K562 (cell line): ENCODE results near the gene FITM1. TPM values are rescaled to one million over a fixed set of nuclear protein-coding genes. Genes with fewer than 3 reads are reported as not detected.

Experiments used
- ARID4B ChIP-seq: sonication (generic); formaldehyde crosslinking; IDR thresholded peaks from 2 replicates; pipeline ENCODE4 v1.8.0; 2022; ENCODE audit warnings: mild to moderate bottlenecking, missing genetic modification reagents
- CEBPG ChIP-seq, 3 experiments: fragments of 200-800 bp in 1 of 3; sonication (Bioruptor generic) in 1 of 3; sonication (generic) in 1 of 3; formaldehyde crosslinking in 1 of 3; IDR thresholded peaks in 2 of 3; conservative IDR thresholded peaks in 1 of 3; 2 replicates each; pipeline versions ENCODE4 v1.6.1 to v1.8.0; 2016 to 2022; ENCODE audit warnings: missing compliant biosample characterization in 2 of 3, missing genetic modification characterization in 2 of 3, mild to moderate bottlenecking in 1 of 3, missing genetic modification reagents in 1 of 3
- E2F5 ChIP-seq: sonication (generic); formaldehyde crosslinking; IDR thresholded peaks from 2 replicates; pipeline ENCODE4 v1.8.0; 2022; ENCODE audit warnings: mild to moderate bottlenecking, missing genetic modification reagents
- GABPB1 ChIP-seq: sonication (generic); formaldehyde crosslinking; IDR thresholded peaks from 2 replicates; pipeline ENCODE4 v1.8.0; 2022; ENCODE audit warnings: mild to moderate bottlenecking, missing genetic modification reagents
- HES1 ChIP-seq: fragments of 450-650 bp; IDR thresholded peaks from 2 replicates; pipeline ENCODE4 v1.6.1; 2016; ENCODE audit warnings: low read depth, mild to moderate bottlenecking, moderate library complexity
- MAZ ChIP-seq, 2 experiments: fragments of 450-650 bp in 1 of 2; sonication (generic) in 1 of 2; formaldehyde crosslinking; IDR thresholded peaks in 1 of 2; conservative IDR thresholded peaks in 1 of 2; 2 replicates each; pipeline versions ENCODE4 v1.4.0 to v1.5.0; 2020; ENCODE audit warnings: mild to moderate bottlenecking in 1 of 2, missing genetic modification reagents in 1 of 2
- MXI1 ChIP-seq: IDR thresholded peaks from 2 replicates; pipeline ENCODE4 v1.6.1; 2011; ENCODE audit warnings: low read depth, mild to moderate bottlenecking, improper control_type of control experiment, low read length
- MYNN ChIP-seq, 2 experiments: sonication (generic); formaldehyde crosslinking in 1 of 2; IDR thresholded peaks; 2 replicates each; pipeline versions ENCODE4 v1.5.0 to v1.6.1; 2016 to 2020; ENCODE audit warnings: antibody characterized with exemption in 1 of 2, missing genetic modification reagents in 1 of 2
- RBBP5 ChIP-seq: fragments of 200-600 bp; sonication (generic); IDR thresholded peaks from 2 replicates; pipeline ENCODE4 v1.6.1; 2012; ENCODE audit warnings: borderline replicate concordance, mild to moderate bottlenecking, low read length, control low read depth, inconsistent platforms; ENCODE audit not compliant: insufficient read depth, poor library complexity, severe bottlenecking
- RFX5 ChIP-seq: IDR thresholded peaks from 2 replicates; pipeline ENCODE4 v1.6.1; 2011; ENCODE audit warnings: low read depth, mild to moderate bottlenecking, improper control_type of control experiment, low read length
- SIN3B ChIP-seq: fragments of 450-650 bp; IDR thresholded peaks from 2 replicates; pipeline ENCODE4 v1.6.1; 2017; ENCODE audit warnings: low read depth, mild to moderate bottlenecking, moderate library complexity
- SMAD3 ChIP-seq: fragments of 450-650 bp; formaldehyde crosslinking; conservative IDR thresholded peaks from 2 replicates; pipeline ENCODE4 v1.4.0; 2020; ENCODE audit warnings: mild to moderate bottlenecking
- TAF9B ChIP-seq: fragments of 450-650 bp; IDR thresholded peaks from 2 replicates; pipeline ENCODE4 v1.6.1; 2018; ENCODE audit warnings: mild to moderate bottlenecking; ENCODE audit not compliant: partially characterized antibody
- TOE1 ChIP-seq, 2 experiments: fragments of 450-650 bp in 1 of 2; sonication (generic) in 1 of 2; formaldehyde crosslinking in 1 of 2; IDR thresholded peaks; 2 replicates each; pipeline versions ENCODE4 v1.7.1 to v1.8.0; 2016 to 2022; ENCODE audit warnings: borderline replicate concordance in 2 of 2, mild to moderate bottlenecking in 2 of 2, antibody characterized with exemption in 1 of 2, inconsistent platforms in 1 of 2, low read depth in 1 of 2, missing genetic modification reagents in 1 of 2, moderate library complexity in 1 of 2
- ZBTB1 ChIP-seq: sonication (generic); formaldehyde crosslinking; IDR thresholded peaks from 2 replicates; pipeline ENCODE4 v1.8.1; 2023; ENCODE audit warnings: missing genetic modification reagents, low read depth, mild to moderate bottlenecking, borderline replicate concordance
- ZNF511 ChIP-seq: sonication (generic); formaldehyde crosslinking; IDR thresholded peaks from 2 replicates; pipeline ENCODE4 v1.8.0; 2022; ENCODE audit warnings: mild to moderate bottlenecking, missing genetic modification reagents
- polyA plus RNA-seq, 8 experiments: library from polyadenylated mRNA; depleted of rRNA in 4 of 8; stranded (reverse) in 5 of 8; unstranded in 3 of 8; fragments of >200 nt; fragmentation: Nextera tagmentation in 2 of 8; fragmentation: Illumina TruSeq in 1 of 8; extraction: Ambion mirVana in 2 of 8; extraction: Trizol in 1 of 8; gene quantifications; 2 replicates each; pipeline versions ENCODE4 v1.2.1 to v1.2.3, GENCODE V29; 2011 to 2014; ENCODE audit warnings: inconsistent platforms in 1 of 8, missing spikeins in 1 of 8
- total RNA-seq, 7 experiments: library from RNA; depleted of rRNA in 6 of 7; stranded (reverse); fragments of >200 nt in 6 of 7; fragmentation: Illumina TruSeq in 2 of 7; extraction: Trizol in 2 of 7; gene quantifications; 2 replicates each; pipeline versions ENCODE4 v1.2.1 to v1.2.3, GENCODE V29; 2011 to 2021; ENCODE audit warnings: low replicate concordance in 1 of 7

Gene FITM1
- total and polyA plus RNA-seq, 9 of the 15 experiments (the other 6 are each of a cell fraction or from before 2014, with no cell fraction given), result 0.09 to 0.20 TPM; not detected in 7

- no peak for TF ChIP-seq MYNN (IDR thresholded peaks at IDR 0.05)
- TF ChIP-seq MYNN (CRISPR knock-in tag; IDR thresholded peaks at IDR 0.05), result no peak
- 0 out of 2 replicates have a peak, but pooled peaks have one; percentile 33 for TF ChIP-seq SMAD3 (CRISPR knock-in tag)
- TF ChIP-seq E2F5 (CRISPR knock-in tag), result no peak
- peak; percentile 22; the same call in 1 of the 2 replicates for TF ChIP-seq RFX5
- TF ChIP-seq TAF9B, result peak; percentile 5
- peak; percentile 60 to 71 for TF ChIP-seq MAZ (CRISPR knock-in tag; conservative IDR thresholded peaks at IDR 0.05 in 1 of 2, IDR thresholded peaks at IDR 0.05 in 1 of 2)
- peak; percentile 70 for TF ChIP-seq GABPB1 (CRISPR knock-in tag)
- peak; percentile 5; the same call in 1 of the 2 replicates for TF ChIP-seq HES1
- TF ChIP-seq TOE1 (IDR thresholded peaks at IDR 0.05; ENCODE audit: borderline replicate concordance), result peak; percentile 77
- no peak for TF ChIP-seq TOE1 (CRISPR knock-in tag; IDR thresholded peaks at IDR 0.05; ENCODE audit: borderline replicate concordance, low read depth)
- peak; percentile 61 for TF ChIP-seq RBBP5
- TF ChIP-seq ZNF511 (CRISPR knock-in tag), result peak; percentile 66; the same call in 1 of the 2 replicates
- peak; percentile 83; the same call in 1 of the 2 replicates for TF ChIP-seq MXI1
- TF ChIP-seq ZBTB1 (CRISPR knock-in tag), result peak; percentile 55; the same call in 1 of the 2 replicates
- 0 out of 2 replicates have a peak, but pooled peaks have one; percentile 18 for TF ChIP-seq SIN3B
- TF ChIP-seq CEBPG (CRISPR knock-in tag; IDR thresholded peaks at IDR 0.05), result peak; percentile 77
- no peak for TF ChIP-seq CEBPG (tag; conservative IDR thresholded peaks at IDR 0.05 in 1 of 2, IDR thresholded peaks at IDR 0.05 in 1 of 2)
- peak; percentile 95 for TF ChIP-seq ARID4B
Observed at GRCh38 chr14:24114532-24115421, 15.7 kb upstream of the FITM1 start, which contains the start of the genes DCAF11 and NRL (continued).
